Fibroblast of peridontal ligament (primary cell): ENCODE results near the gene JAG1.
"Not testable (repeated sequence)": the region's sequence is repeated elsewhere in the genome, so short reads cannot be mapped to it uniquely, and the experiment has no call there.

Experiments
- DNase-seq: peaks from one replicate; pipeline ENCODE4 v3.0.0-alpha.2; 2010; ENCODE audit errors: extremely low read depth

The JAG1 gene

GRCh38 chr20:10637563-10637962 is 36.2 kb downstream of the JAG1 start:
- DNase-seq, result no peak

- DNase-seq, result peak; percentile 40
Measured at GRCh38 chr20:10637031-10637559, 36.7 kb downstream of the JAG1 start.

- DNase-seq, result peak; percentile 60
Measured at GRCh38 chr20:10636326-10636818, 37.4 kb downstream of the JAG1 start.

GRCh38 chr20:10635476-10636208 is 38.2 kb downstream of the JAG1 start:
- no peak for DNase-seq

GRCh38 chr20:10634683-10635411 is 39.0 kb downstream of the JAG1 start:
- peak; percentile 91 for DNase-seq

GRCh38 chr20:10634211-10634610 is 39.6 kb downstream of the JAG1 start:
- no peak for DNase-seq

- DNase-seq, result no peak
Measured at GRCh38 chr20:10633718-10634117, 40.1 kb downstream of the JAG1 start.

- no peak for DNase-seq
Measured at GRCh38 chr20:10632721-10633509, 40.9 kb downstream of the JAG1 start.

GRCh38 chr20:10631126-10631525 is 42.7 kb downstream of the JAG1 start:
- DNase-seq, result no peak

- DNase-seq, result no peak
Measured at GRCh38 chr20:10629946-10630650, 43.7 kb downstream of the JAG1 start.

- DNase-seq, result peak; percentile 76
Measured at GRCh38 chr20:10626896-10627295, 46.9 kb downstream of the JAG1 start.

- DNase-seq, result no peak
Measured at GRCh38 chr20:10625641-10626040, 48.2 kb downstream of the JAG1 start.

- peak; percentile 77 for DNase-seq
Measured at GRCh38 chr20:10622657-10623418, 51.0 kb downstream of the JAG1 start.

GRCh38 chr20:10621149-10621548 is 52.6 kb downstream of the JAG1 start:
- no peak for DNase-seq

GRCh38 chr20:10619427-10619826 is 54.4 kb downstream of the JAG1 start:
- peak; percentile 96 for DNase-seq

GRCh38 chr20:10618611-10619245 is 55.1 kb downstream of the JAG1 start:
- DNase-seq, result peak; percentile 49

- not testable (repeated sequence) for DNase-seq
Measured at GRCh38 chr20:10617549-10618133, 56.2 kb downstream of the JAG1 start.

- no peak for DNase-seq
Measured at GRCh38 chr20:10616212-10616611, 57.6 kb downstream of the JAG1 start.

- no peak for DNase-seq
Measured at GRCh38 chr20:10613911-10614310, 59.9 kb downstream of the JAG1 start.

- DNase-seq, result not testable (repeated sequence)
Measured at GRCh38 chr20:10613426-10613825, 60.4 kb downstream of the JAG1 start.
